GF-D8 (cell line): Measurements from ENCODE around the gene CARMIL1.

Experiments used
- DNase-seq: peaks from one replicate; lab custom pipeline; 2025; lab: John Stamatoyannopoulos, UW

Gene CARMIL1

DNA sequence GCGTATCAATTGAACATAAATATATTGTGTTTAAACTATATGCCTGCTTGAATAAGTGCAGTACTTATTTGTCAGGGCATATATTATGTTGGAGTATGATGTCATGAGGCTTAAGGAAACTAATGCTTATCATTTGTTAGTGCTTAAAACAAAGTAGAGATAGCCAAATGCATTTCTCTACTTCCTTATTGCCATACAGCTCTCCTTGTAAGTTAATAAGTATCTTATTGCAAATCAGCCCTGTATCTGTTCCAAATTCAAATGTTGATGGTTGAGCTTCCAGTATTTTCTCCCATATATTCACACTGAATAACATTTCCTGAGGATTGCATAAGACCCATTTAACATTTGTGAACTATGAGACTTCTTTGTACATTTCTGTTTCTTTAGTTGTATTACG is 57.8 kb downstream of the CARMIL1 start:
- DNase-seq = no peak

DNA sequence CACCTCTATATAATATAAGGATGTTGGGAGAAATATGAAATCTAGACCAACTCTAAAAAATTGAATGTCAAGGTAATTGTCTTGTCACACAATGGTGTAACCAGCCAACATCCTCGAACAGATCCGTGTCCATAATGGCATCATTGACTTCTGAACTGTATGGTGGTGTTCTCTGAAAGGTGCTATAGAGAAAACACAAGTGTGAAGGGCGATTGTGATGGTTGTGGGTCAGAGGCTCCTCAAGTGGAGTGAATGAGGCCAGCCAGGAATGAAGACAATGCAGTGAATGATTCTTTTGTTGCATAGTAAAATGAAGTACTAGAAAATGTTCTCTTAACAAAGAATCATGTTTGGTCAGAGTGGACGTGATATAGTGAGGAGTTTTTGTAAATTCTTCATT is 58.3 kb downstream of the CARMIL1 start:
- no peak for DNase-seq

DNA sequence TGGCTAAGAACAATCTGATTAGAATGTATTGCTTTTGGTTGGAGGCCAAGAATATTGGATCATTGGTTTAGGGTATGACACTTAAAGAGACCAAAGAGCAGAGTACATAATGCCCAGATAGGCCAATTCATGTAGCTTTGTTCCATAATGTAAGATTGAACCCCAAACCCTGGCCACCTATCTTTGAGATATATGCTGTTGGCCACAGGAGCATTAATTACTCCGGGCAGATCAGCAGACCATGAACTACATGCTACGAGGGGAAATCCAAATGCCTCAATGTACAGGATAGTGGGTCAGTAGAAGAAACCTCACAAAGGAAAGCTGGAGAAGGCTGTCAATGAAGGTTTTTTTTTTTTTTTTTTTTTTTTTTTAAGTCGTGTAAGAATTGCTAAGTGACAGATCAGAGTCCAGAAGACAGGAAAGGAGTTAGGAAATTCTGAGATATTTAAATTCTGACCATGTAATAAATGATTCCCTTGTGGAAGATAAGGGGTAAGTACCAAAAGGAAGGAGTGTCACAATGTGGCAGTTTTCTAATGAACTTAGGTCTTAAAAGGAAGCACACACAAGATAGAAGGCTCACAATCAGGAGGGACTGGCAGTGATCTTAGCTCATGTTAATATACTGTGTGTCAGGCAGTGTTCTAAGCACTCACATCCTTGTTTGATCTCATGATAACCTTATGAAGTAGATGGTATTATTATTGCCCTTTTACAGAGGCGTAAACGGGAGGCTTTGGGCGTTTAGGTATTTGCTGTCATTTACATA is 61.4 kb downstream of the CARMIL1 start:
- DNase-seq = no peak

DNA sequence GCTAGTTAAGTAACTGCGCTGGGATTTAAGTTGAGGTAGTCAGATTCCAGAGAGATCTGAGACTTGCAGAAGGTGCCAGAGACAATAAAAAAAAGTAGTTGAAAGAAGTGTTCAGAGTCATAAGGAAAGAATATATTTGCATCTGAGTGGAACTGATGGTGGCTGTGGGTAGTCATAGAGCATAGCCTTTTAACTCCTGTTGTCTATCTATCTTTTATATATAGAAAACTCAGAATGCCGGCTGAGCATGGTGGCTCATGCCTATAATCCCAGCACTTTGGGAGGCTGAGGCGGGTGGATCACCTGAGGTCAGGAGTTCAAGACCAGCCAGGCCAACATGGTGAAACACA is 62.0 kb downstream of the CARMIL1 start:
- DNase-seq = no peak

DNA sequence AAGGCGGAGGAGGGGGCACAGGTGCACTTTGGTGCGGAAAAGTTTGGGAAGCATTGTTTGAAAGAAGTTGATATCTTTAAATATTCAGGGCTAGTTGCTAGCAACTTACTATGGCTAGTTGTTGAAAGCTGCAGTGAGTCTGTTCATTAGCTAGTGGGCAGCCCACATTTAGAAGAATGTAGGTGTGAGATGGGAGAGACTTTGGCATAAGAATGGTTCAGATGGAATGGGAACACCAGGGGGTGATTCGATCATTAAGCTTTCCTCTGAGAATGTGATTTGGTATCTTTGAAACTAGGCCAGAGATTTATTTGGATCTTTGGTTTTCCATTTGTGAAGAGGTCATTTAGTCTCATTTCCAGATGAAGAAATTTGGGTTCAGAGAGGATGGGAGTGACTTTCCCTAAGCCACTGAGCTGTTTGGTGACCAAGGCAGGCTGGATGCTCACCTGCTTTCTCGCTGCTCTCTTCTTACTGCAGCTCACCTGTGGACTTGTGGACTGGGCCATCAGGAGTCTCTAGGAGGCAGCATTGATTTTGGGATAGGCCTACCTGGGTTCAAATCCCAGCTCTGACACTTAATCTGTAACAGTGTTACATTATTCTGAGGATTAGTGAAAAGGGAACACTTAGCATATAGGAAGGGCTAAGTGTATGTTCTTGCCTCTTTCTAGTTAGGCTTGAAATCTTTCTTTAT is 62.9 kb downstream of the CARMIL1 start:
- no peak for DNase-seq

DNA sequence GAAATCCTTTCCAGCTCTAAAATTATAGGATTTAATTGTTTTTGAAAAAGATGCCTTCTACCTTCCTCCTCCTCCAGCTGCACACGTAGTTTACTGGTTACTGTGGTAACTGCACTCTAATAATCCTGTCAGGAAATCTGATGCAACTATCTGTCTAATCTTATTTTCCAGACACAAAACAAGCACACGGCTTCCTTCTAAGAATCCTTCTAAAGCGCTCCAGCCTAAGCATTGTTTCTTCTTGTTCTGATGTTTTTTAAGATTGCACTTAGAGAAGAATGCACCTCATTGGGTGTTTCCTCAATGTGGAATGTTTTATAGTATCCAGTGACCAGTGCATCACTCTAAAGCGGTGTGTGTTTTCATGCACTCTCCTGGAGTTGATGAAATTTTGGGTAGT is 63.6 kb downstream of the CARMIL1 start:
- peak; percentile 29 for DNase-seq

DNA sequence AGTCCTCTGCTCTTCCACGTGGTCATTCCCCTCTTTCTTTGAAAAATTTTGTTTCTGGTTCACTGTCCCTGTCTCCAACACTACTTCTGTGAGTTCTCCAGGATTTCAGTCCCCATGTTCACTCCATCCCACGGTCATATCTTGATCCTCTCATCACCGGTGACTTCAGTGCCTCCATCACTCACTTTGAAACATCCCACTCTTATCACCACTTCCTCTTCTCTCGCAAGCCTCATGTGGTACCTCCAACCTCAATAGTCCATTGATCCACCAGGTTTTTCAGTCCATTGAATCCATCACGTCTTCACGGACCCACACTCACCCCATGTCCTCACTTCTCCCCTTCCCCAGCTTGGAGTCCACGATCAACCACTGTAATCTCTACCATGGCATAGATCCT is 64.8 kb downstream of the CARMIL1 start:
- DNase-seq = no peak

DNA sequence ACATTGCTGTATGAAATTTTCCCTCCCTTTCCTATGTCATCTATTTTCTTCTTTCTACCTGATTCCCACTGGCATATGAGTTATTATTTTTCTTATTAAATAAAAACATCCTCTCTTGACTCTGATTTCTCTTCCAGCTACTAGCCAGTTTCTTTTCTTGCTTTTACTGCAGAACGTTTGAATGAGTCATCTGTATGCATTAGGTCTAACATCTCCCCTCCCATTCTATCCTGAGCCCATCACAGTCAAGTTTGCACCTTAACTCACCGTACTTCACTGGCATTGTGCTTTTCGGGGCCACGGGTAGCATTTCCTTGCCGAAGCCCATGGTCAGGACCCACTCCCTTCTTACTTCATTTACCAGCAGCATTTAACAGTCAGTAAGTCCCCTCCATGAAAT is 65.7 kb downstream of the CARMIL1 start:
- no peak for DNase-seq

DNA sequence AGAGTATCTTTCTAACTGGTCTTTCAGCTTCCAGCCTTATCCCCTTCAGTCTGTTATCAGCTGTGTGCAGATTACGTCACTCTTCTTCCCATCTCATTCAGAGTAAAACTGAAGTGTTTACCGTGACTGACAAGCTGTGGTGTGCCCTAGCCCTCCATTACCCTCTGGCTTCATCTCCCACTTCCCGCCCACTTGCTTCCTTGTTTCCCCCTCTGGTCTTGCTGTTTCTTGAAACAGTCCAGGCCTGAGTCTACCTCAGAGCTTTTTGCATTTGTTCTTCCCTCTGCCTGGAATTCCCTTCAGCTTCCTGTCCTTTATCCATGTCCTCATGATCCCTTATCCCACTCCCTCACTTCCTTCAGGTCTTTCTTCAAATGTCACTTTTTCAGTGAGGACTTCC is 66.9 kb downstream of the CARMIL1 start:
- no peak for DNase-seq

DNA sequence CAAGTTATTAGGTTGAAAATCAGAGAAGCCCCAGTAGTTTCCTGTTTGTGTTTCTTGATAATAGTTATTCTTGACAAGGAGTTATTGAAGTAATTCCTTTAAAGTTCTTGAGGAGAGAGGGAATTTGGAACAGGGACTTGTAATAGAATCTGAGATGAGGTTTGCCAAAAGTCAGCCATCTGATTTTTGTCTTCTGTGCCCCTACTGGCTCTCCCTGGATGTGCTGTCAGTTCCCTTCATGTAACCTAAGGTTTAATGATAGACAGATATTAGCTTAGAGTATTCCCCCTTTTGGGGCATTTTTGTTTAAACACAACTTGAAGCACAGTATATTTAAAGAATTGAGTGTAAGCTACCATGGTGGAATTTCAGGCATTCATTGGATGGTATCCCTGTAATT is 71.4 kb downstream of the CARMIL1 start:
- no peak for DNase-seq

DNA sequence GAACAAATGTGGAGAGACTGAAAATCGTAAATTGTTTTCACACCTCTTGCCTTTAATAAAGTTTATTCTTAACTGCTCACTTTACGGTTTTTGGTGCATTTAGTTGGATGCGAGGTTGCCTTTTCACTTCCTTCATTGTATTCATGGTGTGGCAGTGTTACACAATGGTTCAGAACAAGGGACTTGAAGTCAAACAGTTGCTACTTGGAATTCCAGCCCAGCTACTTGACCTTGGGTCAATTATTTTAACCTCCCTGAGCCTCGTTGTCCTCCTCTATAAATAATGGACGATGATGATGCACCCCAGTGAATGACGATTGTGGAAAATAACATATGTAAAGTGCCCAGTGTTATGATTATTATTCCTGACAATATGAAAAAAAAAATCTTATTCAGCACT is 72.3 kb downstream of the CARMIL1 start:
- no peak for DNase-seq

DNA sequence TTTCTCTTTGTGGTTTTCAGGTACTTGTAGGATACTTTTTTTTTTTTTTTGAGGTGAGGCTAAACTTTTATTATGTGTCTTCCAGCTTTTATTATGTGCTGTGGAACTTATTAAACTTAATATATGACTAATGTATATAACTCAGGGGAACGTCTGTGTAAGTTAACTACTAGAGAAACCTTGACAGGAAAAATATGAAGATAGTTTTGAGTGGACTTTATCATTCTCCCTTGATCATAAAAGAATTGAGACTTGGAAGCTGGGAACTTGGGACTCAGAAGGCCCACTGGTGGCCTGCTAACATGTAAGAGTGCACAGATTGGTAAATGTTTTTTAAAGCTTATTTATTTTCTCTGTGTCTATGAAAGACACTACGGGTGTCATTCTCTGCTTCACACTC is 73.1 kb downstream of the CARMIL1 start:
- DNase-seq = no peak

DNA sequence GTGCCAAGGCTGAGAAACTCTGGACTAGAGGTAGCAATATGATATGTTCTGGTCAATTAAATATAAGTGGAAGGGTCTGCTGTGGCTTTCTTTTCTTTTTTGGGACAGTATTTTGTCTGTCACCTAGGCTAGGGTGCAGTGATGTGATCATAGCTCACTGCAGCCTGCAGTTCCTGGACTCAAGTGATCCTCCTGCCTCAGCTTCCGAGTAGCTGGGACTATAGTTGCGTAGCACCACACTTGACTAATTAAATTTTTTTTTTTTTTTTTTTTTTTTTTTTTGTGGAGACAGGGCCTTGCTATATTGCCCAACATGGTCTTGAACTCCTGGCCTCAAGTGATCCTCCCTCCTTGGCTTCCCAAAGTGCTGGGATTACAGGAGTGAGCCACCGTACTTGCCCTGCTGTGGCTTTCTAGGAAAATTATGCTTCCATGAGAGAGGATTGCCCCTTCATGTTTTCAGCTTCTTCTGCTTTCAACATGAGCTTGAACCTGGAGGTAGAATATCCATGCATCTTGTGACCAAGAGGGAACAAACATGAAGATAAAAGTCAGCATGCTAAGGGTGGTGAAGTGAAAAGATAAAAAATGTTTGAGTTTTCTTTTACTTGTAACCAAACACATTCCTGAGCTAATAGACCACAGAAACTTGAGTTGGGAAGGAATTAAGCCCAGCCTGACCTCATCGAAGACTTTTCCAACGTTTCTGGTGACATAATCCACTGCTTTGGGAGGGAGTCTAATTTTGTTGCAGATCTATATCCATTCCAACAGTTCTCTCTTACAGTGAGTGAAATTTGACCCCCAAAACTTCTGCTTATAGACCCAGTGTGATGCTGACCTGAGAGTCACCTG is 75.1 kb downstream of the CARMIL1 start:
- no peak for DNase-seq

DNA sequence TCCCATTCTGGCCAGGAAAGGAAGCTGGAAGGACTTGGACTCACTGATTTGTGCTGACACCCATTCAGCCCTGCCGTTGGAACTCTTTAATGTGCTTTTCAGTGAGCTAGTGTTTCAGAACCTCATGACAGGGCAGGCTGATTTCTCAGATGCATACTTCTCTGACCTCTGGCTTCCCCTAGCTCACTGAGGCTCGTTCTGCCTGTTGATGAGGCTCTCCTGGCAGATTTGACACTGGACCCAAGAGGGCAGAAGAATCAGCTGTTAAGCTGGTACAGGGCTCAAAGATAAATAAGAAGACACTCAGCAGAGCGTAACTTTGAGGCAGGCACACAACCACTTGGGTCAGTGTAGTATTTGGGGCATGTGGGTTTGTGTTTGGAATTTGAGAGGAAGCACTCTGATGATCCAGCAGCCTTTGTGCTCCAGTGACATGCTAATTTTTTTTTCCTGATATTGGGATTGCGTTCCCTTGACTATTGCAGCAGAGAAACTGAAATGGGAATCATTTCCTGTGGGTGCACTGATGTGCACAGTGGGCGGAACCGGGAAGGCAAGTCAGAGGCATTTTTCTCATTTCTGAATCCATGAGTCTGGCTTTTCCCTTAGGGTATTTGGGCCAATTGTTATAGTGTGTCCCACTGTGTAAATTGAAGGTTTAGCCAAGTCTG is 80.2 kb downstream of the CARMIL1 start:
- no peak for DNase-seq

DNA sequence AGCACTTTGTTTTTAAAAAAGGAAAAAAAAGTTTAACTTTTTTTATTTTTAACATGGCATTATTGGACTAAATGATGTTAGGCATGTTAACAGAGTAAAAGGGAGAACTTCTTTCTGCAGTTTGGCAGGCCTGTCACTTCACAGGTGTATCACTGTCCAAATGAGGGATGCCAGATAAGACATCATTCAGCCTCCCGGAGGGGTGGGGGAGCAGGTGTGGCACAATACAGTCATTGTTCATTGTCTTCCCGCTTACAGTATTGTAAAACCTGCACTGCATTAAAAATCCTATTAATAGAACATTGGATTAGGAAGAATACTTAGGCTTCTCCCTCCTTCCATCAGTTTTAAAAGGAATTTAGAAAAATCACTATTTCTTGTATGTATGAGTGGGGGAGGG is 80.7 kb downstream of the CARMIL1 start:
- no peak for DNase-seq

DNA sequence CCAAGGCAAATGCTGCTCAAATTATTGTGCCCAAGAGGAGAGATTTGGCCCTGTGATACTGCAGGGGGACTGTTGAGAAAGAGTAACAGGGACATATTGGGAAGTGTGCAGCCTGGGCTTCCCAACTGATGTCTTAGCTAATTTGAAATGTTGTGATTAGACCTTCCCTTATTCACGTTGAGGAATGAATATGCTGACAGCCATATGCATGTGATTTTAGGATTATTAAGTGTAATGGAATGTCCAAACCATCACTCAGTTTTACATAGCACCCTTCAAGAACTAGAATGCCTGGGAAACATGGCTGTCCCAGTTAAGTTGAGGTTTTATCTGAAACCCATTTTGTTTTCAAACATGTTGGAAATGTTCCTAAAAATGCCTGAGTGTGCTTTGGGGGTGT is 81.4 kb downstream of the CARMIL1 start:
- no peak for DNase-seq

DNA sequence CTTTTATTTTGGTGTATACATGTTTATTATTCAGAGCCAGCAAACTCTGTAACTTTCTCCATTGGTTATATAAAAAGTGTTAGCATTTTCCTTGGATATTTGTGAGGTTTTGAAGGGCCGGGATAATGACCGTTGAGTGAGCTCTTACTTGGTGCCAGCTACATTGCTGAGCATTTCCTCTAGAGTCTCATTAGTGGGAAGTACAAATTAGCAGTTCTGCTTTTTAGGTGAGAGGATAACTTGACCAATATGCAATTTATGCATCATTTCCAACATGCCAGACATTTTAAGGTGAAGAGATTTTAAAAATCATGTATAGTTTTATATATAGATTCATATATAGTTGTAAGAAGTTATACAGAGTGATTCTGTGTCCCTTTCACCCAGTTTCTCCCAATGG is 84.3 kb downstream of the CARMIL1 start:
- no peak for DNase-seq

DNA sequence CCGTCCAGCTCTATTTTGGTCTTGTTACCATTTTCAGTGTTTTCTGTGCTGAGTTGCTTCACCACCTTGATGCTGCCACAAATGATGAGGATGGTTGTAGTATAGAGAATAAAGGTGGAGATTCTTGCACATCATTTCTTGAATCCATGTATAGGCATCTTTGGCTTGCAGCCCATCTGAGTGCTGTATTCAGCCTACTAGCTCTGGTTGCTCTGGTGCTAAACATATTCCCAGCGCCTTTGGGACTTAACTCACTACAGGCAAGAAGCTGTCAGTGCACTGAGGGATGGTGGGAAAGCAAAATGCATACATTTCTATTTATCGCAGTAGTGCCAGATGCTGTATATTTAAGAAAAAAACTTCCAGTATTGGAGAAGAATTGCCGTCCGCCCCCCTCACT is 86.0 kb downstream of the CARMIL1 start:
- no peak for DNase-seq

DNA sequence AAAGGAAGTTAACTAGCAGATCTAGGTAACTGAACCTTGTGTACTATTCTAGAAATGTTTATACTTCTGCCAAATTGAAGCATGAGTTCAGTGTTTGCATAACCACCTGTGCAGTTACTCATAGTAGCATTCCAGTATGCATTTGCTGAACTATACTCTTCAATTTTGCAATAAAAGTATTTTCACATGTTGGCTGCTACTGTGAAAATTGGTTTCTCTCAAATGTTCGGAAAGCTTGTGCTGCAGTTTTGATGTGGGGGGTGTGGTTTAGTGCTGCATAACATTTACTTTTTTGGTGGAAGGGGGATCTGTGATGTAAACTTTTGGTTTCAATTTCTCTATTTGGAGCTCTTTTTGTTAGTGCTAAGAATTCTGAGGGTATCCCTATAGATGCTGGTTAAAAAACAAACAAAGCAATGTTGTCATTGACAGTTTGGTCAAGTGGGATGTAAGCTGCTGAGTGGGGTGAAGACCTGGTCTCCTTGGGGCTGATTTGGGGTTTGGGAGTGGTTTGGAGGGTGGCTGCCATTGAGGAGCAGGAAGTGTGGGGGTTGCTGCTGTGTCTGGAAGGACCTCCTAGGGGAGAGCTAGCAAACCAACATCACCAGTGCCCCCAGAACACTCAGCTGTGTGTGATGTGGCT is 87.8 kb downstream of the CARMIL1 start:
- DNase-seq = no peak

DNA sequence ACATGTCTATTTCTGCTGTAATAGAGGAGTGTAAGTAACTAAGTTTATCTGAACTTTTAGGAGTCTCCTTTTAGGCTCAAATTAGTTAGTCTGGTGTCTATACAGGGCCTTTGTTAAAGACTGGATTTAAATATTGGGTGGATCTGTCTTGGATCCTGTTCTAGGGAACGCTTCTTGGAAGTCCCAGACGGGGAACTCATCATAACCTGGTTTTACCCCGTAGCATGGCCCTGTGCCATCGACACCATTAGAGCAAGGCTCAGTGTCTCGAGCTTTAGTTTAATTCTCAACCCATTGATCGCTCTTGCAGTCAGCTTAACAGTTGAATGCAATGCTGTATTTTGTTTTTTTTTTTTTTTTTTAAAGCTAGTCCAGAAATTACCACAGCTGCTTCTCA is 89.9 kb downstream of the CARMIL1 start:
- DNase-seq = no peak

DNA sequence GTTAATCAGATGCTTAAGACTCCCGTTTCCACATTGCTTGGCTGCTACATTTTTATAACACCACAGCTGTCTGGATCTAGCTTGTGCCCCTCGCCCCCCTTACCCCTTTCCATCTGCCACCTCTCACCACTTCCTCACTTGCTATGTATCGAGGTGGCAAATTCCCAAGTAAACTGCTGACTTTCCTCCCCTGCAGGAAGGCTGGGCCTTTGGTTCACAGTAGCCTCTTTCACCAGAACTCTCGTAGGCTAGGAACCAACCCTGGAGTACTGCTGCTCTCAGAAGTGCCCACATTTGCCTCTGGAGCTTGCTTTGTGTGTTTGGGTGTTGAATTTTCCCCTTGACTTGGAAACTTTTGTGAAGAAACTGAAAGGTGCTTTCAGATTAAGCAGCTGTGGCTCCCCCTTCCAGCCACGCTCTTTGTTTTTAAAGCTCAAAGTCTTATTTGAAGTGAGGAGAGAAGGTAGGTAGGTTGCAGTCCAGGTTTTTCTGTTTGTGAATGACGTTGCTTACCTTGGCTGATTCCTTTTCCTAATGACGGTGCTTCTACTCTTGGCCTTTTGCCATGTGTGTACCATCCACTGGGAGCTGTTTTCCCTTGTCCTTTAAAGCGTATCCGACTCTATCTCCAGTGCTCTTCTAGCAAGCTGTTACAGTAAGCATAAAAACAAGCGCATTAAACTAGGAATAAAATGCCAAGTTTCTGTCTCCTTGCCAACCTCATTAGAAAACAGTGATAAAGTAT is 90.4 kb downstream of the CARMIL1 start:
- DNase-seq = no peak
